Activated CD8-positive, alpha-beta T cell treated with anti-CD3 and anti-CD28 coated beads, Interleukin-2, amount 10 ng/mL, durations not matched to agents 7 days and 5 days (primary cell): ENCODE data around the gene HMMR. TPM values are rescaled to one million over a fixed set of nuclear protein-coding genes. Genes with fewer than 3 reads are reported as not detected.

Experiments used
- ATAC-seq: fragments of 150-1000 bp; cut with Tn5 transposase; one replicate; pipeline ENCODE4 v1.10.0; 2021; ENCODE audit warnings: moderate library complexity
- CTCF ChIA-PET: fragments of 350-600 bp; sonication (Branson Sonifier 250); formaldehyde crosslinking; loops from one replicate; lab custom pipeline; 2021; ENCODE audit warnings: antibody characterized with exemption; lab: Charles Lee
- POLR2A ChIA-PET: fragments of 350-600 bp; sonication (Branson Sonifier 250); formaldehyde crosslinking; loops from one replicate; lab custom pipeline; 2021; ENCODE audit warnings: antibody characterized with exemption; lab: Charles Lee
- DNase-seq: peaks from one replicate; pipeline ENCODE4 v3.0.0-alpha.2; 2020
- H3K27ac Mint-ChIP-seq: one replicate; pipeline ENCODE4 v1.8.0; 2021; ENCODE audit warnings: mild to moderate bottlenecking, mixed read lengths
- H3K27me3 Mint-ChIP-seq: one replicate; pipeline ENCODE4 v1.8.0; 2021; ENCODE audit warnings: low read depth, mixed read lengths
- H3K36me3 Mint-ChIP-seq: one replicate; pipeline ENCODE4 v1.8.0; 2021; ENCODE audit warnings: low read depth, mixed read lengths
- H3K4me1 Mint-ChIP-seq: one replicate; pipeline ENCODE4 v1.8.0; 2021; ENCODE audit warnings: low read depth, mixed read lengths
- H3K4me3 Mint-ChIP-seq: one replicate; pipeline ENCODE4 v1.8.0; 2021; ENCODE audit warnings: mild to moderate bottlenecking, mixed read lengths
- H3K9me3 Mint-ChIP-seq: one replicate; pipeline ENCODE4 v1.8.0; 2022; ENCODE audit warnings: mixed read lengths; ENCODE audit not compliant: insufficient read depth
- total RNA-seq, 2 experiments: library from RNA; stranded (reverse); gene quantifications; one replicate each; pipeline ENCODE4 v1.2.3, GENCODE V29; 2021

HMMR gene
- total RNA-seq, 2 experiments from 2014 or later, result 85.8 to 87.7 TPM

DNA sequence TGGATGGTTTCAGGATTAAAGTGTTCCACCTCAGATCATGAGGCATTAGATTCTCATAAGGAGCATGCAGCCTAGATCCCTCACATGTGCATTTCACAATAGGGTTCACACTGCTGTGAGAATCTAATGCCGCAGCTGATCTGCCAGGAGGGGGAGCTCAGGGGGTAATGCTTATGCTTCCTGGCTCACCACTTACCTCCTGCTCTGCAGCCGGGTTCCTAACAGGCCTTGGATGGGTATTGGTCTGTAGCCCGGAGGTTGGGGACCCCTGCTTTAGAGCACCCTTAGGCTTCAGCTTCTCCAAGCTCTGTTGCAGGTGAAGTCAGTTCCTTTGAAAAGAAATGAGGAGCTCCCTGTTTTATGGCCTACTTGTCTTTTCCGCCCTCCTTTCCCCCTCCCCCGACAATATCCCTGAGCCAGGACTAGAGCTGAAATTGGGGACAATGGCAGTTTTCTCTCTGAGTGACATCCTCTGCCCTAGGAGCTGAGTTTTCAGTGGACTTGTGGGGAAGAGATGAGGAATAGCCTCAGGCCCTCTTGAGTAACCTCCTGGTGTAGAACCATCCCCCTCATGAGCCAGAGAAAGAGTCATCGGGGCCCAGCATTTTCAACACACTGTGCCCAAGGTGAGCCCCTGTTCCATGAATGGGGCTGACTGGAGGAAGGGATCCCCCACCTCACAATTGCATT lies 28.8 kb downstream of the HMMR start:
- no peaks in the 10 kb centered on the region for H3K27me3 Mint-ChIP-seq
- H3K4me3 Mint-ChIP-seq, result no peak overlapping the region
- ATAC-seq (peak; percentile 60), DNase-seq (no peak)
- H3K9me3 Mint-ChIP-seq, result no peaks in the 10 kb centered on the region
- peak overlapping the region; percentile 64 for H3K27ac Mint-ChIP-seq
- POLR2A ChIA-PET, result interaction anchor here (1.5 to 1.6 kb wide), 2 partner anchors 16 to 30 kb away, joined by 3 to 4 read pairs; partner anchors contain the start of gene MAT2B
- H3K4me1 Mint-ChIP-seq, result no peaks in the 10 kb centered on the region
- peaks cover 67% of the 10 kb centered on the region for H3K36me3 Mint-ChIP-seq
- CTCF ChIA-PET, result interaction anchor here (0.9 to 2.1 kb wide), 12 partner anchors 9 to 29 kb away, joined by 3 to 7 read pairs (median 4); partner anchors contain the start of genes HMMR and MAT2B

DNA sequence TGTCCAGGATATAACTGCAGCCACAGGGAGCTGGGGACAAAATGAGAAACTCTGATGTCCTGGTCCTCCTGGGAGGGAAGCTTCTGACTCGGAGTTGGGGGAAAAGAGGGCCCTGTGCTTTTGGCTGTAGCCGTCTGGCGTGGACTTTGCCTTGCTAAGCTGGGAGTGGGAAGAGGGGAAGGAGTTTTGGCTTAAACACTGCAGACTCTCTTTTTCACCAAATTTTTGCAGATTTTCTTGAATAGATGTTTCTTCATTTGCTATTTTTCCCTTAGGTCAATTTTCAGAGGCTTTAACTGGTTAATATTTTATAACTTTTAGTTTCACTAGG lies 29.3 kb downstream of the HMMR start:
- H3K27me3 Mint-ChIP-seq, result no peaks in the 10 kb centered on the region
- no peak for ATAC-seq
- POLR2A ChIA-PET, result interaction anchor here (1.5 to 1.6 kb wide), 2 partner anchors 16 to 30 kb away, joined by 3 to 4 read pairs; partner anchors contain the start of gene MAT2B
- H3K4me1 Mint-ChIP-seq, result no peaks in the 10 kb centered on the region
- CTCF ChIA-PET, result interaction anchor here (1.1 to 2.1 kb wide), 9 partner anchors 9 to 29 kb away, joined by 3 to 7 read pairs (median 4); partner anchors contain the start of genes HMMR and MAT2B
- peak overlapping the region; percentile 64 for H3K27ac Mint-ChIP-seq
- no peak for DNase-seq
- no peaks in the 10 kb centered on the region for H3K9me3 Mint-ChIP-seq
- H3K36me3 Mint-ChIP-seq, result peaks cover 64% of the 10 kb centered on the region
- no peak overlapping the region for H3K4me3 Mint-ChIP-seq

DNA sequence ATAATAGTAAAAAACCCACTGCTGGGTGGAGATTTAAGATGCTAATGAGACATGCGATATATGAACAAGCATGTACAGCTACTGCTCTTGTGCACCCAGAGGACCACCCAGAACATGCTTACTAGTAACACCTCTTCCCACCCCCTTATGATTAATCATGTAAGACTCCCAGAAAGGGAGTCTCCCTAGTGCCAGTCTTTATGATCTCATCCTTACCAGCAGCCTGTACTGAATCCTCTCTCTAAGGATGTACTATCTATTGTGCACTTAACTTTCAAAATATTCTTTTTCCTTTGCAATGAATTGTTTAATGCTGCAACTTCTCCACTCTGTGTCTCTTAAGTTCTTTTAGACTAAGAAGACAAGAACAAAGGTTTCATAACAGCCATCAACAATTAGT lies 35.9 kb downstream of the HMMR start:
- no peak overlapping the region for H3K27ac Mint-ChIP-seq
- ChIA-PET POLR2A (interaction anchor here (1.1 to 4.2 kb wide), 3 partner anchors 28 to 41 kb away, joined by 3 to 15 read pairs (median 4); partner anchors contain the start of genes HMMR and NUDCD2), CTCF (interaction anchor here (0.9 to 1.6 kb wide), 3 partner anchors 9 to 87 kb away, joined by 4 to 5 read pairs (median 5); partner anchors contain the start of gene MAT2B)
- ATAC-seq (no peak), DNase-seq (no peak)
- no peaks in the 10 kb centered on the region for H3K4me1 Mint-ChIP-seq
- peaks cover 20% of the 10 kb centered on the region for H3K36me3 Mint-ChIP-seq
- no peaks in the 10 kb centered on the region for H3K9me3 Mint-ChIP-seq
- no peaks in the 10 kb centered on the region for H3K27me3 Mint-ChIP-seq
- no peak overlapping the region for H3K4me3 Mint-ChIP-seq

DNA sequence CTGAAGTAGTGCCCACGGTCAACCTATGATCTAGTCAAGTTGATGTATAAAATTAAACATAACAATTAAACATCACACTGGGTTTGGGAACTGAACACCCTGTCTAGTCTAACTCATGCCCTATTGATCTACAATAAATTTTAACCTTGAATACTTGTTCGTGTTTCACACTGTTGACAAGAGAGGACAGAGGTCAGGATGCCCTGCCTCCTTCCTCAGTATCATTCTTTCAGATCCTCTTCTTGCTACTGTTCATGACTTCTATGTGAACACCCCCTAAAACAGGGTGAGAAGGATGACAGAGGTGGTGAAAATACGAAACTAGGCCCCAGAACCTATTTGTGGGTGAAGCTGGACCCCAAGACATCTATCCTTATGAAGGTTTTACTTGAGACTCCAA lies 36.9 kb downstream of the HMMR start:
- Mint-ChIP-seq H3K9me3 (no peaks in the 10 kb centered on the region), H3K4me1 (peaks cover under 1% of the 10 kb centered on the region), H3K27ac (no peak overlapping the region), H3K27me3 (no peaks in the 10 kb centered on the region), H3K4me3 (no peak overlapping the region), H3K36me3 (peaks cover 12% of the 10 kb centered on the region)
- ATAC-seq (no peak), DNase-seq (no peak)
- ChIA-PET CTCF (interaction anchor here (1.6 kb wide), 1 partner anchor 8 kb away, joined by 5 read pairs; the partner anchor contains the start of gene MAT2B), POLR2A (interaction anchor here (4.2 kb wide), 1 partner anchor 37 kb away, joined by 15 read pairs; the partner anchor contains the start of genes HMMR and NUDCD2)

DNA sequence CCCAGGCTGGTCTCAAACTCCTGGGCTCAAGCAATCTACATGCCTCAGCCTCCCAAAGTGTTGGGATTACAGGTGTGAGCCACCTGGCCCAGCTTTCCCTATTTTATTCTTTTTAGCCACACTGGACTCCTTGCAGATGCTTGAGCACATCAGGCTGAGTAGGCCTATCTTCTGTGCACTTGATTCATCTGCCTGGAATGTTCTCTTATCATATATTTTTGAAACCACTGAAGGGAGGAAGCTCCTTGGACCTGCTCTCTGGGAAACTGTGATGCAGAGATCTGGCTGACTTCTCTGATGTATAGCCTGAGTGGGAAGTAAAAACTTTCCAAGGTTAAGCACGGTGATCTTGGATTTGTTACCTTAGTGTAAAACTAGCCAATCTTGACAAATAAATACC lies 38.5 kb downstream of the HMMR start:
- no peak overlapping the region for H3K4me3 Mint-ChIP-seq
- no peaks in the 10 kb centered on the region for H3K27me3 Mint-ChIP-seq
- no peak for DNase-seq
- peaks cover 11% of the 10 kb centered on the region for H3K4me1 Mint-ChIP-seq
- ChIA-PET CTCF (interaction anchor here (0.9 kb wide), 1 partner anchor 10 kb away, joined by 3 read pairs; no protein-coding TSS in a partner anchor), POLR2A (interaction anchor here (2.4 kb wide), 1 partner anchor 39 kb away, joined by 27 read pairs; the partner anchor contains the start of genes HMMR and NUDCD2)
- H3K27ac Mint-ChIP-seq, result no peak overlapping the region
- ATAC-seq, result no peak
- H3K36me3 Mint-ChIP-seq, result peaks cover 3% of the 10 kb centered on the region
- no peaks in the 10 kb centered on the region for H3K9me3 Mint-ChIP-seq

DNA sequence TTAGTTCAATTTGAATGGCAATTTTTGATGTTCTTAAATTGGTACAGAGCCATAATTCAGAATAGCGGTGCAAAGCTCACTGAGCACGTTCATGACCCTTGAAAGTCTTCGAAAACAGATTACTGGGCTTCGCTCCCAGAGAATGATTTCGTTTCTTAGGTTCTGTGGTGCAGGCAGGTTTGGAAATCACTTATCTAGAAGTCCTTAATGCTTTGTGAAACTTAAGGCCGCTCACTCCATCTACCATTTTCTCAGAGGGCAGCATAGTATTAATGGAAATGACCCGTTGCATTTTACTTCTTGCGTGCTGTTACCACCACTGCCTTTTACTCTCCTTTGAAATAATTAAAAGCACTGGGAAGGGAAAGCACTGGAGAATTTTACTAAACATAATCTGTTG lies 42.1 kb downstream of the HMMR start:
- Mint-ChIP-seq H3K4me3 (peak overlapping the region; percentile 96), H3K36me3 (peaks cover 9% of the 10 kb centered on the region), H3K4me1 (peaks cover 14% of the 10 kb centered on the region), H3K27ac (peak overlapping the region; percentile 97), H3K27me3 (no peaks in the 10 kb centered on the region), H3K9me3 (no peaks in the 10 kb centered on the region)
- CTCF ChIA-PET, result interaction anchor here (1.0 to 4.1 kb wide), 6 partner anchors 14 to 60 kb away, joined by 3 to 25 read pairs (median 4); partner anchors contain the start of genes HMMR and NUDCD2
- DNase-seq (no peak), ATAC-seq (no peak)
- POLR2A ChIA-PET, result interaction anchor here (1.0 to 9.9 kb wide), 2 partner anchors 10 to 43 kb away, joined by 3 to 185 read pairs; partner anchors contain the start of genes HMMR and NUDCD2

DNA sequence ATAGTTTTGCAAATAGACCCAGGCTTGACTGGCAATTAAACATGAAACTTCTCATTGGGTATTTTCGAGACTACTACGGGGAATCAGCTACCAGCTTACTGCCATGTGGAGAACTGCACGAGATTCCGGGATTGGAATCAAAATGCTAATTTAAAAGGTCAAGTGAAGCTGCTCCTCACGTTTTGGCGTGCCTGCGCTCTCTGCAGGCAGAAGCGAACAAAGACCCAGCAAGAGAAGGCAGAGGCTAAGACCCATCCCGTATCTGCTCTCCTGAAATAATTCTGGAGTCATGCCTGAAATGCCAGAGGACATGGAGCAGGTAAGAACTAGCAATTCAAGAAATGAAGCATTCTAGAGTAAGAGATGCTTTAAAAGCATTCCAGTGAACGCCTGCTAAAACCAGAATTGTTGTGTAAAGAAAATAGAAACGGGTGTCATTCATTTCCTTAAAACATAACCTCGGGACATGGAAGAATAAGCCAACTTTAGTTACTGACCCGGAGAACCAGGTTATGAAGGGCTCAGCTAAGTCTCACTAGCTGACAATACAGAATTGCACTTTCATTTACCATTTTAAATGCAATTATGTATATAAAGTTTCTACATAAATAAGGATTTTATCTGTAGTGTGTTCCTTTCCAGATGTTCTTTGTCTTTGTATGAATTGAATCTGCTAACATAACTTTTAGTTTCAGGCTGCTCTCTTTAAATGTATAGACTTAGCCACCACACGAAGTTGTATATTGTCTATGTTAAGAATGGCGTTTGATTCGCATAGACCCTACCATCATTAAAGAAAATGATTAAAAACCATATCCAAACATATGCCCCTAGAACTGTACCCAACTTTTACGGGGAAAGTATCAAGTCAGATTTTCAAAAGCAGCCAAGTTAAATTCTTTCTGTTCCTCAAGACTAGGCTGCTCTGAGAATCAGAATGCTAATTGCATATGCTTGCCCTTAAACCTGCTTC lies 43.0 kb downstream of the HMMR start:
- H3K36me3 Mint-ChIP-seq, result peaks cover 15% of the 10 kb centered on the region
- DNase-seq (peak; percentile 50), ATAC-seq (no peak)
- H3K4me3 Mint-ChIP-seq, result peak overlapping the region; percentile 96
- H3K27ac Mint-ChIP-seq, result peak overlapping the region; percentile 97
- H3K9me3 Mint-ChIP-seq, result no peaks in the 10 kb centered on the region
- H3K4me1 Mint-ChIP-seq, result peaks cover 23% of the 10 kb centered on the region
- POLR2A ChIA-PET, result interaction anchor here (1.0 to 9.9 kb wide), 2 partner anchors 11 to 43 kb away, joined by 3 to 185 read pairs; partner anchors contain the start of genes HMMR and NUDCD2
- no peaks in the 10 kb centered on the region for H3K27me3 Mint-ChIP-seq
- CTCF ChIA-PET, result interaction anchor here (1.4 to 4.1 kb wide), 4 partner anchors 15 to 61 kb away, joined by 3 to 25 read pairs (median 5); partner anchors contain the start of genes HMMR and NUDCD2

DNA sequence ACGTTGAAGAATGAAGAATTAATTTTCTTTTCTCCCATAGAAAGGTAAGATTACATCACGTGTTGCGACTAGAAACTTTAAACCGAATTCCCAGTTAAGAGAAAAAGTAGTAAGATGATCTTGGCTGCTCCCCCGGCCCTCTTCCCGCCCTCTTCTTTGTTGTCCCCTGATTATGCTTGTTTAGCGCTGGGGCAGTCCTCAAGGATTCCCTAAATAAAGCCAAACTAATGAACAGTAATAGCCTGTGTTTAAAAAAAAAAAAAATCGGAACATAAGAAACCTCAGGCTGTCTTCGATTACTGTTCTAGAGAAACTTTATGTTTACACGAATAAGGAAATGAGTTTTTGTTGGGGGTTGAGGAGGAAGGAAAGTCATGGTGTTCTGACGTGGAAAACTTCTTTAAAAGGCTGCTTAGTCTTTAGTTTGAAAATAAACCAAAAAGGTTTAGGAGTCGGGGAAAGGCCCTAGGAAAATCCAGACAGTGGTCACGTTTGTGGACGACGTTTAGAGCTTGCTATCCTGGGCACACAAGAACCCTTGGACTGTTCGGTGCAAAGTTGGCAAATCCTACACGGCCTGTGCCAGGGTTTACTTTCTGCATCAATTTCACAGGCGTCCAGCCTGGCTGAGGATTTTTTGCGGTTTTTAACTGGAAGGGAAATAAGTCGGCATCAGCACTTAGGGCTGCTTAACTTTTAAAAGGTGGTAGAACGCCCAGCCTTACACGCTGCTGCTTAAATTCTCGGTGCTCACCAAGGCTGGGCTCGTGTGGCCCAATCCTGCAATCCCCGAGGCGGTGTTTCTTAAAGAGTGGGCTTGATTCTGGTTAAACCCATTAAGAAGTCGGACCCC lies 43.9 kb downstream of the HMMR start:
- Mint-ChIP-seq H3K27ac (peak overlapping the region; percentile 97), H3K36me3 (peaks cover 21% of the 10 kb centered on the region), H3K4me3 (peak overlapping the region; percentile 96), H3K4me1 (peaks cover 31% of the 10 kb centered on the region), H3K9me3 (no peaks in the 10 kb centered on the region), H3K27me3 (no peaks in the 10 kb centered on the region)
- ChIA-PET CTCF (interaction anchor here (1.4 to 4.1 kb wide), 5 partner anchors 14 to 50 kb away, joined by 3 to 25 read pairs (median 4); partner anchors contain the start of genes HMMR and NUDCD2), POLR2A (interaction anchor here (1.2 to 9.9 kb wide), 4 partner anchors 14 to 50 kb away, joined by 4 to 185 read pairs (median 6); partner anchors contain the start of genes HMMR and NUDCD2)
- peak; percentile 53 for DNase-seq
- no peak for ATAC-seq

DNA sequence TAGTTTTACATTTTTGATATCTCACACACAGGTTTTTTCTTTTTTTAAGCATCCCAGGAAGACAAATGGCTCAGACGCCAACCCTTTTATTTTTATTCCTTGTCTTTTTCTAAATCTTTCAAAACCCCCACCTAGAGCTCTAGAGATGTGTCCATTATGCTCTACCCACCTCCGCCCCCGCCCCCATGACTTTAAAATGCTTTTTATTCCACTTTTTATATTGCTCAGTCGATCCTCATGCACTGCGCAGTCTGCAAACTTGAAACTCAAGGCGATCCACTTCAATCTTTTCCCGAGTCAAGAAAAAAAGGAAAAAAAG lies 44.6 kb downstream of the HMMR start:
- Mint-ChIP-seq H3K36me3 (peaks cover 25% of the 10 kb centered on the region), H3K4me3 (peak overlapping the region; percentile 96), H3K4me1 (peaks cover 37% of the 10 kb centered on the region), H3K27me3 (no peaks in the 10 kb centered on the region), H3K27ac (peak overlapping the region; percentile 97), H3K9me3 (no peaks in the 10 kb centered on the region)
- ChIA-PET POLR2A (interaction anchor here (0.7 to 9.9 kb wide), 8 partner anchors 15 to 104 kb away, joined by 3 to 185 read pairs (median 4); partner anchors contain the start of genes HMMR and NUDCD2), CTCF (interaction anchor here (1.1 to 4.1 kb wide), 6 partner anchors 9 to 51 kb away, joined by 3 to 25 read pairs (median 4); partner anchors contain the start of genes HMMR and NUDCD2)
- ATAC-seq, result peak; percentile 2
- DNase-seq, result no peak
